GM12892 (cell line): ENCODE results near the gene VPS4A.
"Not testable (repeated sequence)": the region's sequence is repeated elsewhere in the genome, so short reads cannot be mapped to it uniquely, and the experiment has no call there.

Experiments used
- DNase-seq: peaks from one replicate; pipeline ENCODE4 v3.0.0; 2011; ENCODE audit not compliant: insufficient read length
- FAIRE-seq: peaks from 2 replicates; lab custom pipeline; 2011; peaks lifted over from hg19 to GRCh38; lab: Jason Lieb, UNC
- POLR2A ChIP-seq: IDR thresholded peaks from 2 replicates; pipeline ENCODE4 v1.6.1; 2011; ENCODE audit warnings: low read depth, low read length, control low read depth
- POLR2AphosphoS5 ChIP-seq: IDR thresholded peaks from 2 replicates; pipeline ENCODE4 v1.6.1; 2011; ENCODE audit warnings: low read depth, low read length, control low read depth
- TAF1 ChIP-seq: IDR thresholded peaks from 2 replicates; pipeline ENCODE4 v1.6.1; 2011; ENCODE audit warnings: low read depth, mild to moderate bottlenecking, control low read depth, low read length, borderline replicate concordance

Gene VPS4A

DNA sequence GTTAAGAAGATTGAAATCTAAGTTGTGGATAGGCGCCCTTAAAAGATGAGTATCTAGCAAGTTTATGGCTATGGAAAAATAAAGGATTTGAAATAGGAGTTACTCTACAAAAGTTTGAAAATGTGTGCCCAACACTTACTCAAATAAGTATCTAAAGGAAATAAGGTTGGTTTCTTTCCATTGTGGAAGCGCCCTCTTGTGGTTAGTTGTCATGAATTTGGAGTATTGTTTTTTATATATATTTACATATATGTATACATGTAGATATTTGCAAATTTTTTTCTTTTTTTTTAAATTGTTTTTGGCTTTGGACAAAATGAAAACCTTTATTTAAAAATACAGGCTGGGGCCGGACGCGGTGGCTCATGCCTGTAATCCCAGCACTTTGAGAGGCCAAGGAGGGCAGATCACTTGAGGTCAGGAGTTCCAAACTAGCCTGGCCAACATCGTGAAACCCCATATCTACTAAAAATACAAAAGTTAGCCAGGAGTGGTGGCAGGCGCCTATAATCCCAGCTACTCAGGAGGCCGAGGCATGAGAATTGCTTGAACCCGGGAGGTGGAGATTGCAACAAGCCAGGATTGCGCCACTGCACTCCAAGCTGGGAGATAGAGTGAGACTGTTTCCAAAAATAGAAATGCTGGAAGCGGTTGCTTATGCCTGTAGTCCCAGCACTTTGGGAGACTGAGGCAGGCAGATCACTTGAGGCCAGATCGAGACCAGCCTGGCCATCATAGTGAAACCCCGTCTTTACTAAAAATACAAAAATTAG, 24.0 kb upstream of the VPS4A start:
- DNase-seq: no peak
- no peak for FAIRE-seq
- TF ChIP-seq POLR2AphosphoS5 (no peak), POLR2A (no peak), TAF1 (no peak)

DNA sequence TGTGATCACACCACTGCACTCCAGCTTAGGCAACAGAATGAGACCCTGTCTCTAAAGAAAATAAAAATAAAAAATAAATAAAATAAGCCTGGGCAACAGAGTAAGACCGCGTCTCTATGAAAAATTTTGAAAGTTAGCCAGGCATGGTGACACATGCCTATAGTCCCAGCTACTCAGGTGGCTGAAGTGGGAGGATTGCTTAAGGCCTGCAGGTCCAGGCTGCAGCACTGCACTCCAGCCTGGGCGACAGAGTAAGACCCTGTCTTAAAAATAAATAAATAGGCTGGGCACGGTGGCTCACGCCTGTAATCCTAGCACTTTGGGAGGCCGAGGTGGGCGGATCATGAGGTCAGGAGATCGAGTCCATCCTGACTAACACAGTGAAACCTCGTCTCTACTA, 19.5 kb upstream of the VPS4A start:
- not testable (repeated sequence) for FAIRE-seq

DNA sequence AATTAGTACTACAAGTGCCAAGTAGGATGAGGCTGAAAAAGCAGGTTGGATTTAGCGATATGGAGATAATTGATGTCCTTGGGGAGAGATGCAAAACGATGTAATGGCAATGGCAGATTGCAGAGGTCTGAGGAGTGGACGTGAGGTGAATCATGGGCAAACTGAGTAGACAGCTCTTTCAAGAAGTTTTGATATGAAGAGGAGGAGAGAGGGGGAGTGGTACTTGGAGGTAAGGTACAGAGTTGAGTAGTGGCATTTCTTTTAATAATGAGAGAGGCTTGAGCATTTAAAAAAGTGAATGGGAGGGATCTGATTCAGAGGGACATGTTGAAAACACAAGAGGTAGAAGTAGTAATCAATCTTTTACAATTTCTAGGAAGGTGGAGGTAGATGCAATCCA, 17.7 kb upstream of the VPS4A start:
- FAIRE-seq (no peak), DNase-seq (no peak)
- TF ChIP-seq POLR2AphosphoS5 (no peak), TAF1 (no peak), POLR2A (no peak)

More for the DNA sequence above, 19.5 kb upstream of the VPS4A start:
- not testable (repeated sequence) for DNase-seq

DNA sequence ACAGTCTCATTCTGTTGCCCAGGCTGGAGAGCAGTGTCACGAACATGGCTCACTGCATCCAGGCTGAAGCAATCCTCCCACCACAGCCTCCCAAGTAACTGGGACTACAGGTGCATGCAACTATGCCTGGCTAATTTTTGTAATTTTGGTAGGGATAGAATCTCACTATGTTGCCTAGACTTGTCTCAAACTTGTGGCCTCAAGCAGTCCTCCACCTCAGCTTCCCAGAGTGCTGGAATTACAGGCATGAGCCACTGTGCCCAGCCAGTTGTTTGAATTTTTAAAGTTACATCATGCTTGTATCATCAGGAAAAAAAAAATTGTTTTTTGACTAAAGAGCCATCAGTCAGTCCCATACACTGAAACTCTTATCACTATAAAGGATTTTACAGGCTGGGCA, 17.1 kb upstream of the VPS4A start:
- TF ChIP-seq POLR2AphosphoS5 (no peak), TAF1 (no peak), POLR2A (no peak)
- no peak for DNase-seq
- no peak for FAIRE-seq

DNA sequence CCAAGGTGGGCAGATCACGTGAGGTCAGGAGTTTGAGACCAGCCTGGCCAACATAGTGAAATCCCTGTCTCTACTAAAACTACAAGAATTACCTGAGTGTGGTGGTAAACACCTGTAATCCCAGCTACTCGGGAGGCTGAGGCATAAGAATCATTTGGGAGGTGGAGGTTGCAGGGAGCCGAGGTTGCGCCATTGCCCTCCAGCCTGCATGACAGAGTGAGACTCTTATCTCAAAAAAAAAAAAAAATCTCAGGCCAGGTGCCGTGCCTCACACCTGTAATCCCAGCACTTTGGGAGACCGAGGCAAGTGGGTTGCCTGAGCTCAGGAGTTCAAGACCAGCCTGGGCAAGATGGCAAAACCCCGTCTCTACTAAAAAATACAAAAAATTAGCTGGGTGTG, 14.4 kb upstream of the VPS4A start:
- not testable (repeated sequence) for FAIRE-seq, DNase-seq

DNA sequence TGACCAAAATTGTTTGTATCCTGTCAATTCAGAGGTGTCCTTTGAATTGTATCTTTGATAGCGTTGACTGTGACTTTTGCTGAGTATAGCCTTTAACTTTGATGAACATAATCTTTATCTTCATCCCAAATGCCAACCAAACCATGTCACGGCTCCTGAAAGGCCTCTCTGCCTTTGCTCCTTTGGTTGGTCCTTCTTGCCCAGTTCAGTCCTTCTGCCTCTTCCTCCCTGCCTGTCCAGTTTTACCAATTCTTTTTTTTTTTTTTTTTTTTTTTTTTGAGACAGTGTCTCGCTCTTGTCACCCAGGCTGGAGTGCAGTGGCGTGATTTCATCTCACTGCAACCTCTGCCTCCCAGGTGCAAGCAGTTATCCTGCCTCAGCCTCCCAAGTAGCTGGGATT, 12.9 kb upstream of the VPS4A start:
- DNase-seq (no peak), FAIRE-seq (no peak)

DNA sequence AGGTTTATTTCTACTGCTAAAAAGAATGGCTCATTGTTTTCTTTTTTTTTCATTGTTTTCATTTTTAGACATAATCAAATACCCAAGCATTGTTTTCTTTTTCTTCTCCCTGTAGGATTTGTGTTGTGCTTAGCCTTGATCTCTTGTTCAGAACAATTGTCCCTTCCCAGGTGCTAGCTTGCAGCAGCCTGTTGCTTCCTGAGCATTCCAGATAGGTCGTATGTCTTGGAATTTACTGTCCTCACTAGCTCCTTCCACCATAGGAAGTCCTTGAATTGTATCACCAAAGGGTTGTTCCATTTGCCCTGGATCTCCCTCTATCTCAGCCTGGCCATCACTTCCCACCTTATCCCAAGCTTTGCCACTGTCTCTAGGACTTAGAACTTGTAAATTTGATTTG, 10.0 kb upstream of the VPS4A start:
- FAIRE-seq (no peak), DNase-seq (no peak)
- TF ChIP-seq POLR2AphosphoS5 (no peak), TAF1 (no peak), POLR2A (no peak)

More for the DNA sequence above, 12.9 kb upstream of the VPS4A start:
- no peak for TF ChIP-seq TAF1
- no peak for TF ChIP-seq POLR2A
- TF ChIP-seq POLR2AphosphoS5: no peak

DNA sequence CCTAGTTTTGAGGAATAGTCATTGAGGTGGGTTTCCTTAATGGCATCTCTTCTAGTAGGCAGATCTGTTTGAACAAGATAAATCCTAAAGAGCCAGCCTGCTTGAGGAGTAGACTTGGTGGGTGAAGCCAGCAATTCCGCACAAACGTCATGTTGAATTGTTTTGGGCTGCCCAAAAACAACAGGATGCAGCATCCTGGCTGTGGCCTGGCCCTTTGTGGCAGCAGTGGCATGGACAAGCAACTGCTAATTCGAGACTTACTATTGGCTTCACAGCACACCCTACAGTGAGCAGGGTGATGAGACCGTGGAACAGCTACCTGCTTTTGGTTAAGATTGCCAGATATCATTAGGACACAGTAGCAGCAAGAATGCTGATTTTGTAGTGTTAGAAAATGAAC, 9.3 kb upstream of the VPS4A start:
- TF ChIP-seq TAF1: no peak
- no peak for FAIRE-seq
- DNase-seq: no peak

DNA sequence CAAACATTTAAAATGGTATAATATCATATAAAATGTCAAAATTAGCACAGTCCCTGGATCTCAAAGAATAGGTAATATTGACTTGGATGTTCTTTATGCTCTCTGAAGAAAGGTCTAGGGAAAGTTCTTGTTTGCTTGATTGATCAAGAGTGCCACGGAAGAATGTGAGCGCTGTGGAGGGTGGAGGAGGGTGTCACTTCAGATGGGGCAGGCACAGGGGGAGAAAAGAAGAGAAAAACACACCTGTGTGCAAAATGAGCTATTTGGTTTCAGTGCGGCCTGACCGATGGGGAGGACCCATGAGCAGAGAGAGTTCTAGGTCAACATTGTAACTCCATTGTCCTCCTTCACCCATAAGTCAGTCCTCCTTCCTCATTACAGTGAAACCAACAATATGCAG, 8.8 kb upstream of the VPS4A start:
- DNase-seq (no peak), FAIRE-seq (no peak)
- TF ChIP-seq TAF1: no peak
- TF ChIP-seq POLR2AphosphoS5: no peak
- TF ChIP-seq POLR2A: no peak

DNA sequence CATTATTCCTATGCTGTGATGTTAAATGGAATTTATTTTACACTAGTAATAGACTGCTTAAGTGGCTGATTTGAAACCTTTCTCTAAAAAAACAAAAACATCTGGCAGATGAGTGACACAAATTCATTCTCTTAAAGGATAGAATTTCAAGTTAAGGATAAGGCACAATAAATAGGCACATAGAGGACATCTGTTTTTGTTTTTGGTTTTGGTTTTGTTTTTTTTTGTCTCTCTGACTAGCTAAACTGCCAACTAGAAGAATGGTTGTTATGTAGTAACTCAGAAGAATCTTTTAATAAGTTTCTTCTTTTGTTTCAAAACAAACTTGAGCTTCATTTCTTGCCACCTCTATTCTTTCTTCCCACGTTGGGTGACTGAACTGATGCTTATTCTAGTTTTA, 5.1 kb upstream of the VPS4A start:
- DNase-seq: no peak
- TF ChIP-seq POLR2AphosphoS5: no peak
- no peak for TF ChIP-seq TAF1
- TF ChIP-seq POLR2A: no peak
- no peak for FAIRE-seq

DNA sequence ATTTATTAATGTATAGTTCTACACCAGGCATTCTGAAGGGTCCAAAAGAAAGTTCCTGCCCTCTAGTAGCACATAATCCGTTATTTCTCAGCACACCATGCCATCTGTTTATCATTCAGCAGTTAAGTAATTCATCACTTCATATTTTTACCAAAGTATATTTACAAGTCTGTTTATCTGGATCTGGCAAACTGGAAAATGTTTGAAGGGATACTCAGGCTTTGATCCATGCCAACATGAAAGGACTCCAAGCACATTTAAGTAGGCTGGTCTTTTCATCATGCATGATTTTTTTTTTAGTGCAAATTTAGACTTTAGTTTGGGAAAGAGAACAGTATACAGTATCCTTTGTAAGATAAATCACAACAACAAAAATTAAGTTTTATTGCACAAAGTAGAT, 4.1 kb upstream of the VPS4A start:
- TF ChIP-seq TAF1 (no peak), POLR2A (no peak), POLR2AphosphoS5 (no peak)
- FAIRE-seq (no peak), DNase-seq (no peak)

DNA sequence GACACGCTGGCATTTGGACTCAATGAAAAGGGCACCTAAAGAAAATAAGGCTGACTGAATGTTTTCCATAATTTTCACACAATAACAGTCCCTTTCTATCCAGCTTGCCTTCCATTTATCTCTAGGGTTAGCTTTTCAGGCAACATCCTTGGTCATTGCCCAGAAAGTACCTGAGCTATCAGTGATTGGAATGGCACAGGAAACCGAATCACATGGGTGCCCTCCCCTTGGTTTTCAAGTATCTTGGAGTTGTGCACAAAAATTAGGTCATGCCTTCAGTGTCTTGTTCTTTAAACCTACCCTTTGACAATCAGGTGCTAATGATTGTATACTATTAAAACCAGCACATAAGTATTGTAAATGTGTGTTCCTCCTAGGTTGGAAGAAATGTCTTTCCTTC, 3.3 kb upstream of the VPS4A start:
- DNase-seq (no peak), FAIRE-seq (no peak)
- no peak for TF ChIP-seq POLR2AphosphoS5
- no peak for TF ChIP-seq POLR2A
- no peak for TF ChIP-seq TAF1

DNA sequence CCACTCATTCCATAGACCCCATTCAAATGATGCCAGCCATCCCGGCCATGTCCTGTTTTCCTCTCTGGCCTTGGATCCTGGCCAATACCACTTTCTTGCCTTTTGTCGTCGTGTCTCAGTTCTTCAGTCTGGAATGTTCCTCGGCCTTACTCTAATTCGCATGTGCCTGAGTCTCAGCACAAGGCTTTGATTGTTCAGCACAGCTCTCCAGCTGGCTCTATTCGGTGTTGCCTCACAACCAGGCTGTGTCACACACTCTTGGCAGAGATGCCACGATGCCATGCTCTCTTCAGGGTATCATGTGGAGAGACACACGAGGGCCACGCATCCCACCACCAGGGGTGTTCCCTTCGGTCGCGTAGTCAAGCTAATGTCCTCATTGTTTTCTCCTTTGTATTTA, 1.8 kb upstream of the VPS4A start:
- DNase-seq (no peak), FAIRE-seq (no peak)

More for the DNA sequence above, 1.8 kb upstream of the VPS4A start:
- no peak for TF ChIP-seq POLR2AphosphoS5
- TF ChIP-seq POLR2A: no peak
- no peak for TF ChIP-seq TAF1
